ENCODE data around the gene TLR6.
A peak's percentile ranks its signal among the peaks of the same experiment; 100 is the strongest.

Gene TLR6

GRCh38 chr4:38867478-38868058 is 11.0 kb upstream of the TLR6 start, which contains the start of gene FAM114A1:
Gene FAM114A1, plus strand, starts transcription at chr4:38867806. Its CDS starts 10,273 bp downstream, at chr4:38878079.
- no peak for FAIRE-seq

- no peak for FAIRE-seq
Measured at GRCh38 chr4:38866973-38867477, 10.4 kb upstream of the TLR6 start.

GRCh38 chr4:38865445-38865844 is 8.8 kb upstream of the TLR6 start:
- no peak for FAIRE-seq

GRCh38 chr4:38861791-38862190 is 5.2 kb upstream of the TLR6 start:
- FAIRE-seq: no peak

- no peak for FAIRE-seq
Measured at GRCh38 chr4:38860788-38861424, 4.3 kb upstream of the TLR6 start.

- FAIRE-seq: no peak
Measured at GRCh38 chr4:38859501-38859900, 2.9 kb upstream of the TLR6 start.

- no peak for FAIRE-seq
Measured at GRCh38 chr4:38858097-38858420, 1.4 kb upstream of the TLR6 start.

GRCh38 chr4:38857354-38858096 is 908 bp upstream of the TLR6 start:
- FAIRE-seq: no peak

- peak; percentile 49 for FAIRE-seq
Measured at GRCh38 chr4:38856046-38856445, 571 bp downstream of the TLR6 start.

GRCh38 chr4:38855466-38855865 is 1.2 kb downstream of the TLR6 start:
- FAIRE-seq: no peak

GRCh38 chr4:38846015-38846414 is 10.6 kb downstream of the TLR6 start:
- no peak for FAIRE-seq

- FAIRE-seq: no peak
Measured at GRCh38 chr4:38842994-38843393, 13.6 kb downstream of the TLR6 start.

GRCh38 chr4:38837849-38838248 is 18.8 kb downstream of the TLR6 start:
- FAIRE-seq: no peak

GRCh38 chr4:38837334-38837733 is 19.3 kb downstream of the TLR6 start:
- no peak for FAIRE-seq

- no peak for FAIRE-seq
Measured at GRCh38 chr4:38834570-38834969, 22.0 kb downstream of the TLR6 start.

GRCh38 chr4:38832624-38833528 is 23.7 kb downstream of the TLR6 start:
- no peak for FAIRE-seq

GRCh38 chr4:38832206-38832605 is 24.4 kb downstream of the TLR6 start:
- no peak for FAIRE-seq

- no peak for FAIRE-seq
Measured at GRCh38 chr4:38831653-38832052, 25.0 kb downstream of the TLR6 start.

- no peak for FAIRE-seq
Measured at GRCh38 chr4:38829237-38829636, 27.4 kb downstream of the TLR6 start.

- no peak for FAIRE-seq
Measured at GRCh38 chr4:38823766-38824165, 32.9 kb downstream of the TLR6 start.

GRCh38 chr4:38822748-38823303 is 33.8 kb downstream of the TLR6 start:
- no peak for FAIRE-seq

- no peak for FAIRE-seq
Measured at GRCh38 chr4:38821739-38822138, 34.9 kb downstream of the TLR6 start.

All from A204.1 (cell line).